ENCODE data around the gene SMG6. TPM values are rescaled to one million over a fixed set of nuclear protein-coding genes. Genes with fewer than 3 reads are reported as not detected.

Gene SMG6
- total and polyA plus RNA-seq, 2 of the 13 experiments (the other 11 are each of a cell fraction or from before 2014, with no cell fraction given), result 4.6 to 14.6 TPM

GRCh38 chr17:2227025-2227699, 76.4 kb downstream of the SMG6 start (continued):
- TF ChIP-seq, protein P1, sequence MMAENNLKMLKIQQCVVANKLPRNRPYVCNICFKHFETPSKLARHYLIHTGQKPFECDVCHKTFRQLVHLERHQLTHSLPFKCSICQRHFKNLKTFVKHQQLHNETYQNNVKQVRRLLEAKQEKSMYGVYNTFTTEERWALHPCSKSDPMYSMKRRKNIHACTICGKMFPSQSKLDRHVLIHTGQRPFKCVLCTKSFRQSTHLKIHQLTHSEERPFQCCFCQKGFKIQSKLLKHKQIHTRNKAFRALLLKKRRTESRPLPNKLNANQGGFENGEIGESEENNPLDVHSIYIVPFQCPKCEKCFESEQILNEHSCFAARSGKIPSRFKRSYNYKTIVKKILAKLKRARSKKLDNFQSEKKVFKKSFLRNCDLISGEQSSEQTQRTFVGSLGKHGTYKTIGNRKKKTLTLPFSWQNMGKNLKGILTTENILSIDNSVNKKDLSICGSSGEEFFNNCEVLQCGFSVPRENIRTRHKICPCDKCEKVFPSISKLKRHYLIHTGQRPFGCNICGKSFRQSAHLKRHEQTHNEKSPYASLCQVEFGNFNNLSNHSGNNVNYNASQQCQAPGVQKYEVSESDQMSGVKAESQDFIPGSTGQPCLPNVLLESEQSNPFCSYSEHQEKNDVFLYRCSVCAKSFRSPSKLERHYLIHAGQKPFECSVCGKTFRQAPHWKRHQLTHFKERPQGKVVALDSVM (CRISPR knock-in tag; IDR thresholded peaks at IDR 0.05), result no peak
- TF ChIP-seq KDM5B (CRISPR knock-in tag; IDR thresholded peaks at IDR 0.05; ENCODE audit: borderline replicate concordance), result no peak

DNA sequence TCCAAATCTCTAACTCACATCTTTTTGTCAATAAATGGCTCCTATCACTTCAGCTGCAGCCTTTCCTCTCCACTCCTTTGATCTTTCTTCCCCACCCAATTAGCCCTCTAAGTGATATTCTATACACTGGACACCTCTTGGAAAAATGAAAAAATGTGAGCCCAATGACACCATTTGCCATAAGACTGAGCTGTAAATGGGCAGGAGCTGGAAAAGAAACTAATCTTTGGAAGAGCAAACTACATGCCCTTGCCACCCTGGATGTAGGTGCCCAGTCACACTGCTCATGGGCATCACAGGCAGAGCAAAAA, 80.0 kb downstream of the SMG6 start:
- DNase-seq (ENCODE audit: low spot score) (peak; percentile 13), ATAC-seq (no peak), FAIRE-seq (no peak)
- no peaks in the 10 kb centered on the region for H3K27me3 ChIP-seq (ENCODE audit: control insufficient read depth in 1 of 2, insufficient read depth in 2 of 2, low read length in 2 of 2)
- H3K4me2 ChIP-seq (ENCODE audit: low read depth, low read length), result no peak overlapping the region
- no peak for TF ChIP-seq RBM22 (optimal IDR thresholded peaks at IDR 0.05; ENCODE audit: low read length)
- no peak for TF ChIP-seq SOX5 (CRISPR knock-in tag; IDR thresholded peaks at IDR 0.05; ENCODE audit: borderline replicate concordance)
- TF ChIP-seq ZNF788 (CRISPR knock-in tag; IDR thresholded peaks at IDR 0.05; ENCODE audit: borderline replicate concordance), result no peak
- no peak for TF ChIP-seq FOXA3 (CRISPR knock-in tag; IDR thresholded peaks at IDR 0.05)
- no peak for TF ChIP-seq YY1 (IDR thresholded peaks at IDR 0.05; ENCODE audit: insufficient read depth, insufficient replicate concordance, low read depth, low read length)
- no peak for TF ChIP-seq ZNF468 (CRISPR knock-in tag; IDR thresholded peaks at IDR 0.05)
- no peak for TF ChIP-seq NFRKB (IDR thresholded peaks at IDR 0.05)
- TF ChIP-seq REXO4 (CRISPR knock-in tag; IDR thresholded peaks at IDR 0.05; ENCODE audit: borderline replicate concordance), result no peak
- TF ChIP-seq ZNF572 (CRISPR knock-in tag; IDR thresholded peaks at IDR 0.05), result no peak
- no peak for TF ChIP-seq HHEX (CRISPR knock-in tag; IDR thresholded peaks at IDR 0.05)
- TF ChIP-seq, protein P2, sequence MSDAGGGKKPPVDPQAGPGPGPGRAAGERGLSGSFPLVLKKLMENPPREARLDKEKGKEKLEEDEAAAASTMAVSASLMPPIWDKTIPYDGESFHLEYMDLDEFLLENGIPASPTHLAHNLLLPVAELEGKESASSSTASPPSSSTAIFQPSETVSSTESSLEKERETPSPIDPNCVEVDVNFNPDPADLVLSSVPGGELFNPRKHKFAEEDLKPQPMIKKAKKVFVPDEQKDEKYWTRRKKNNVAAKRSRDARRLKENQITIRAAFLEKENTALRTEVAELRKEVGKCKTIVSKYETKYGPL (CRISPR knock-in tag; IDR thresholded peaks at IDR 0.05), result no peak
- no peak for TF ChIP-seq SNRNP70 (IDR thresholded peaks at IDR 0.05; ENCODE audit: low read depth, low read length)
- no peak for TF ChIP-seq ZBTB2 (CRISPR knock-in tag; IDR thresholded peaks at IDR 0.05; ENCODE audit: low read depth)
- no peak for TF ChIP-seq FOXC1 (CRISPR knock-in tag; IDR thresholded peaks at IDR 0.05; ENCODE audit: borderline replicate concordance)
- TF ChIP-seq ZFX (CRISPR knock-in tag; IDR thresholded peaks at IDR 0.05; ENCODE audit: low read depth), result no peak
- no peaks in the 10 kb centered on the region for H3K79me2 ChIP-seq (ENCODE audit: insufficient read depth, low read length)
- POLR2A ChIA-PET, result no interaction called here
- no peak overlapping the region for H3K4me3 ChIP-seq (replicated peaks in 1 of 3; ENCODE audit: insufficient read depth in 1 of 3, low read depth in 2 of 3, low read length in 3 of 3)
- peaks cover 3 to 10% of the 10 kb centered on the region in 2 experiments; a peak in 4 of 5 replicates for H3K36me3 ChIP-seq (replicated peaks in 1 of 2; ENCODE audit: control insufficient read depth in 1 of 2, insufficient read depth in 2 of 2, low read length in 2 of 2)
- in situ Hi-C loops (cut with HindIII; ENCODE audit: extremely low pct_ligation_motif_present, low pct_unique_long_range_greater_than_20kb) (no loop called here), intact Hi-C loops (cut with micrococcal nuclease; ENCODE audit: unreplicated experiment) (no loop called here)
- CTCF ChIA-PET (ENCODE audit: low intra/inter-chr PET ratio, low total read pairs), result no interaction called here
- no peak overlapping the region for H3K27ac ChIP-seq (ENCODE audit: extremely low read length, insufficient read depth, low read length)
- no peaks in the 10 kb centered on the region for H3K9me3 ChIP-seq (ENCODE audit: low read length)
- no TSS peak for BruUV-seq (replicated peaks)
- no peak overlapping the region for H3K9ac ChIP-seq (ENCODE audit: insufficient read depth, low read depth, low read length)
- H2AFZ ChIP-seq (ENCODE audit: low read length), result no peak overlapping the region
- H3K4me1 ChIP-seq (ENCODE audit: insufficient read depth, low read length), result peaks cover 14% of the 10 kb centered on the region
- no peaks in the 10 kb centered on the region for H4K20me1 ChIP-seq (ENCODE audit: insufficient read depth, low read length)

Data from HepG2 (cell line).